HG02678 (cell line): Measurements from ENCODE around the gene DMRT3.

Experiments used
- ATAC-seq: cut with Tn5 transposase; IDR thresholded peaks from one replicate; pipeline ENCODE4 v1.9.1; 2021; ENCODE audit warnings: mild to moderate bottlenecking, moderate library complexity; ENCODE audit not compliant: unreplicated experiment

Gene DMRT3

DNA sequence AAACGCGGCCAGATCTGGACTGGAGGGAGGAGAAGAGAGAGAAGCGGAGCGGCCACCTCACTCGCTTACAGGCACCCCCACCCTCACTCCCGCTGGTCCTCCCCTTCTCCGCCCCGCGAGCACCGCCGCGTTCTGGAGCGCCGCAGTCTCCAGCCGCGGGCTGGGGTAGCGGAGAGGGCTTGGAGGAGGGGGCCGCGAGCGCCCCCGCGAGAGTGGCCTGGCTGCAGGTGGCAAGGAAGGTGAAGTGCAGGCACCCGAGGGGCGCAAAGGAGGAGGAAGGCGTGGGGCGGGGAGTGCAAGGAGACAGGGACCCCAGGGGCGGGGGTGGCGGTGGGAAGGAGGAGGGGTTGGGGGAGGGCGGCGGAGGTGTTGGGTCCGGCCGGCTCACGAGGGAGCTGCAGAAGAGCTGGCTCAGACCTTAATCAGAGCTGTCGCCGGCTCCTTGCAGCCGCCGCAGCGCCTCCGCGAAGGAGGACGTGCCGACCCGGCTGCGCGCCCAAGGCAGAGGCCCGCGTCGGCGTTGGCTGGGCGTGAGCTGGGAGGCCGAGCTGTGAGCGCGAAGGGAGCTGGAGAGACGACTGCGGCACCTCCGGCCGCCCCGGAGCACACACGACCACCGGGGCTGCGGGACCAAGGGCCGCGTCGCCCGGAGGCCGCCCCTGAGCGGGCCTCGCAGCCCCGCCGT, at the start of gene DMRT3:
Gene DMRT3 (plus strand): TSS at position 398 of the 685 bp plus-strand sequence. CDS start 347 bp downstream, outside the sequence.
- no peak for ATAC-seq

DNA sequence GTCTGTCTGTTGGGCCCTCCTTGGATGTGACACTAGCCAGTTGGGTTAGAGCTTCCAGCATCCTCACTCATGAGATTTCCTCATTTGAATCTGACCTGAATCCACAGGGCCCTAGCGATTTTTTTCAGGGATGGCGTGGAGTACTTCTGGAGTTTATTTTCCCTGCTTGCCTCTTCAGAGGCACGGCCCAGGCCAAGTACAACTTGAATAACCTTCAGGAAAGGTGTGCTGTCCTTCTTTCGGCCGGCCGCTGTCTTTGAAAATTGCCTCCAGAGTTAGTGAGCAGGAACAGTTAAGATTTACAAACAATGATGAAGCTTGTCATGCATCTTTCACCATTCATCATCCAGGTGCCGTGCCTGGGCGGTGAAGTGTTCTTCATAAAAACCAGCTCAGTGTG, 49.5 kb upstream of the DMRT3 start:
- no peak for ATAC-seq

DNA sequence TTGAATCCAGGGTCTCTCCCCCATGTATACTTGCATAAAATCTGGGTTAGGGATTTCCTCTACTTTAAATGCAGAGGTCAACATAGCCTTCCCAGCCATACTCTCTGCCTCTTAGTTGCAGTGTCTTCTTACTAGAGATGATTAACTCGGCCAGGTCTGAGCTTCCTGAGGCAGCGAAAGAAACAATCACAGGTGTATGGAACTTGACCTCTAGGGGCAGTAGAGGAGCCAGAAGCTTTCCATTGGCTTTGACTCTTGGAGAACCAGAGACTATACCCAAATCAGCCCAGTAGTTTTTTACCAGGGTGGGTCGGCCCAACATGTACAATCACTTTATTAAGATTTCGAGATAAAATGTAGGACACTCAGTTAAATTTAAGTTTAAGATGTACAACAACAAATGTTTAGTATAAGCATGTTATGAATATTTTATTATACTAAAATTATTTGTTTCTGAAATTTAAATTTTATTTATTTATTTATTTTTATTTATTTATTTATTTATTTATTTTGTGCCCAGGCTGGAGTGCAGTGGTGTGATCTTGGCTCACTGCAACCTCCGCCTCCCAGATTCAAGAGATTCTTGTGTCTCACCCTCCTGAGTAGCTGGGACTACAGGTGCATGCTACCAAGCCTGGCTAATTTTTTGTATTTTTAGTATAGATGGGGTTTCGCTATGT, 48.0 kb upstream of the DMRT3 start:
- peak; percentile 62 for ATAC-seq

DNA sequence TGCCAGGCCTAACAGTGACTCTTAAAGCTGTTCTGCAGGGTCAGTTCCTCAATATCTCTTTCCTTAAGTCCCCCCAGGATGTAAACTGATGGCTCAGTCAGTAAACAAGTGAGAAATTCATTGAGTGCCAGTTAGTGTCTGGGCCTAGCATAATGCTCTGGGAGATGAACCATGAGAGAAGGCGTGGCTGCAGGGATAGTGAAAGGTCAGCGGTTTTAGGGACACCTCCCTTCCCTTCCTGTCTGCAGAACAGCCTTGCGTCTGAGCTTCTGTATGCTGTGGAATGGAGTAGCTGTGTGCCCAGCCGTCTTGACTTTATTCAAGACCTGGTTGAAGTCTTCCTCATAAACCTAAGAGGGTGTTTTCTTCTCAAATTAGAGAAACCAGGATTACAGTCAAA, 46.7 kb upstream of the DMRT3 start:
- ATAC-seq: no peak

DNA sequence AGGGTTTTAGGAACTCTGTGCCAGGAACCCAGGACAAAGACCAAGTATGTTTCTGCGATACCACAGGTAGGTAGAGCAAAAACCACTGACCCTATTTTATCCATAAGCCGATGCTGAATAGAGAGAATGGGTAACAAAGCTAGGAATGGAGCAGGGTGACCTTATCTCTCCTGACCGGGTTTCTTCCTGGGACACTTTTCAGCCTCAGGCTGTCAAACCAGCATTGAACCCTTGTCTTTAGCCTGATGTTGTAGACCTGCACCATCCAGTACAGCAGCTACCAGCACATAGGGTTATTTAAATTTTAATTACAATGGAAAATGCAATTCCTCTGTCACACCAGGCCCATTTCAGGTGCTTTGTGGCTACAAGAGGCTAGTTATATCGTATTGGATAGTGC, 43.1 kb upstream of the DMRT3 start:
- ATAC-seq: no peak

DNA sequence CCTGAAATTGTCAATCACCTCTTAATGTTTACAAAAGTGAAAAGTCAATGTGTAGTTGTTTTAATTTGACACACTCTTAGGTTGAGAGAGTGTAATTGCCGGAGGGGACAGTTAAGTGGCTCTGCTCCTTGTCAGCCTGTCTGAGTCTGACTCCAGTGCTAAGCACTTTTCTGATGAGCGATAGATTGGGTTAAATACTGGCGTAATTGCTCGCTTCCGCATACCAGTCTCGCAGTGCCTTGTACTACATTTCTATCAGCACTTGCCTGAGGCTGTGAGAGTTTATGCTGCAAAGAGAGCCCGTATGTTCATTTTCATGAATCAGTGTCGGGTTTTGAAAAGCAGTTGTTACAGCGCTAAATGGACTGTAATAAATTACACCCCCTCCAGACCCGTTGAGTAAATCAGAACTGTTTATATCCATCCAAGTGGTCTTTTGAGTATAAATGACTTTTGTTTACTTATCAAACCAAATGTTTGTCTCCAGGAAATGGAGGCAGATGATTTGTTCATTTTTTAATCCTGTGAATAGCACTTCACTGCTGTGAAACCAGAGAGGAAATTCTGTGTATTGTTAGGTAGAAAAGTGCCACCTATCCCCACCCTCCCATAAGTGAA, 41.0 kb upstream of the DMRT3 start:
- no peak for ATAC-seq

GRCh38 chr9:942805-943580, 33.5 kb upstream of the DMRT3 start:
- ATAC-seq: no peak

DNA sequence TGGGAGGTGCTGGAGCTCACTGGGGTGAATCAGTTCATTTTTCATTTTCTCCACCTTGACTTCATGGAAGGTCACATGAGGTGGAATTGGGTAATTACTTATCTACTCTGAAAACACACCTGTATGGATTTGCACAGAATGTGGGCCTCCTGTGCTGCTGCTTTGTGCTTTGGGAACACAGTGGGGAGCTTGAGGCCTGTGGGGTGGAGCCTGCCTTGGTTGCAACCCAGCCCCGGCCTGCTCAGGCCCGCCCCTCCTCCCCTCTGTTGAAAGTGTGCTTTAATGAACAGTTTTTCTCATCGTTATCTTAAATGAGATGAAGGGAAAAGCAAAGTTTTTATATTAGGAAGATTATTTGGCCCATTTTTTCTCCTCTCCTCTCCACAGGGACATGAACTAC, 28.5 kb upstream of the DMRT3 start:
- ATAC-seq: no peak

DNA sequence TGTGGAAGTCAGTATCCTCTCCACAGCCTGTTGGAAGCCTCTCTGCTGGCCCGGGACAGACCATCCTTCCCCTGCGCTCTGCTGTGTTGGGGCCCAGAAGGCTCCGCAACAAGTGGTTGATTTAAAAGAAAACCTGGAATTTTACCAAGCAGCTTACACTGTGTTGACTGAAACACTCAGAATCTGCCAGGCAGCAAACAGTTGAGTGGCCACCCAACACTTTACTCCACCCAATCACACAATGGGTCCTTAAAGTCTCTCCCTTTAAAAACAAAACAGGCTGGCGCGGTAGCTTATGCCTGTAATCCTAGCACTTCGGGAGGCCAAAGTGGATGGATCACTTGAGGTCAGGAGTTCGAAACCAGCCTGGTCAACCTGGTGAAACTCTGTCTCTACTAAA, 28.0 kb upstream of the DMRT3 start:
- no peak for ATAC-seq

DNA sequence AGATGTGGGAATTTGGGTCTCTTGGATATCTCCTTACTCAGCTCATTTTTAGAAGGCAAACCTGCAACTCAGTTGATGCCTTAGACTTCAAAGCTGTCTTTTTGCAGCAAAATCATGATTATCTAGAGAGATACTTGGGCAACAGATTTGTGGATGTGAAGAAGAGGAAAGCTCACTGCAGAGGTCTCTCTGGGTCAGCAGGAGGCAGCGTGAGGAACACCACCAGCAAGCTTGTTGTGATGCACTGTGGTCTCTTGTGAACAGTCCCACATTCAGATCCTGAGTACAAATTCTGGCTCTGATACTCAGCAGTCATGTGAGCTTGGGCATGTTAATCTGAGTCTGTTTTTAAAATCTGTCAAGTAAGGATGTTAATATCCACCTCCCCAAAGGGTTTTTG, 26.3 kb upstream of the DMRT3 start:
- no peak for ATAC-seq

- ATAC-seq: no peak
Observed at GRCh38 chr9:952546-952945, 23.9 kb upstream of the DMRT3 start.

DNA sequence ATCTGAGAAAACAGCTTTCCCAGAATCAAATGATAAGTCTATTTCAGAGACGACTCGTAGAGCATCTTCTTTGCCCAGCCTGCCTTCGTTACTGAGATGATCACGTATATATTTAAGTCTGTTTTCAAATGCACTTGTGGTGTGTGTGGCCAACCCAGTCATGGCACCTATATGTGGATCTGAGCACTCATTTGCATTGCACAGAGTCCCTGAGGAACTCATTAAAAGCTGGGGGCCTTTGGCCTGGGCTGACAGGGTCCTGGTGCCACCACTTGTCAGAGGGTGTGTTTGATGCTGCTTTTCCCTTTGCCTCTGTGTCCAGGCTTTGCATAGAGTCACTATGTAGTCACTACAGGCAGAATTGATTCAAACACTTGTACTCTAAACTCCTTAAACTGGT, 17.4 kb upstream of the DMRT3 start:
- ATAC-seq: no peak

- no peak for ATAC-seq
Observed at GRCh38 chr9:959914-960313, 16.5 kb upstream of the DMRT3 start.

- ATAC-seq: no peak
Observed at GRCh38 chr9:962023-962422, 14.4 kb upstream of the DMRT3 start.

DNA sequence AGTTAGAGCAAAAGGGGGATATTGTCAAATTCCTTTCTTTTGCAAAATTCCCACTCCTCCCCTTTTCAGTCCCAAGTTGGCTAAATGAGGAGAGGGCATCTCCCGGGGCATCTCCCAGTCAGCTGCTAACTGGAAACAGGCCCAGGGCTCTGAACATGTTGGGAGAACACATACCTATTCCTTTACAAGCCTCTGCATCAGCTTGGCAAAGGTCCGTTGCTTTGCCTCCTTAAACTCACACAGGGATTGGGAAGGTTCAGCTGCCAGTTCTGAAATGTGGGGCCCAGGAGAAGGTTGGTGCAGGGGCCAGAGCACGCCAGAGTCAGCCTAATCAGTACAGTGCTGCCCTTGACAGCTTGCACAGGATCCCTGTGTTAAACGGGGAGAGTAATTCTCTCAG, 11.0 kb upstream of the DMRT3 start:
- ATAC-seq: no peak

GRCh38 chr9:966870-967269, 9.6 kb upstream of the DMRT3 start:
- ATAC-seq: no peak

DNA sequence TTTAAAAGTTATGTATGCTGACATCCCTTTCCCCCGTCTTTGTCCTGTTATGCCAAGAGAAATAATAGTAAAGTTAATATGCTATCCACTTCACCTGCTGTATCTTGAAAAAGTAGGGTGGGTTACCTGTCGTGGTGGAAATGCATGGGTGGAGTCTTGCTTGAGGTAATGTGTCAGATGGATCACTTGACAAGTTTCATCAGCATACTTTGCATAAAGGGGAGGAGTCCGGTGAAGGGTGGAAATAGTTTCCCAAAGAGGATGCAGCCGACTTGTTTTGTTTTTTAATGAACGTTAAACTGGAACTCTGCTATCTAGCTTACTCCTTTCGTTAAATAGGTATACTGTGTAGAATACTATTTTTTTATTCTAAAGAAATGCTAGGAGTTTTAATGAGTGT, 9.0 kb upstream of the DMRT3 start:
- ATAC-seq: no peak

- no peak for ATAC-seq
Observed at GRCh38 chr9:967903-968641, 8.4 kb upstream of the DMRT3 start.

- no peak for ATAC-seq
Observed at GRCh38 chr9:969310-970150, 6.9 kb upstream of the DMRT3 start.
